Neutrophil (primary cell): ENCODE measurements around the gene NRSN2.
"Not testable (repeated sequence)": the region's sequence is repeated elsewhere in the genome, so short reads cannot be mapped to it uniquely, and the experiment has no call there.

Experiments
- H3K27ac ChIP-seq: fragments of 200-600 bp; sonication (generic); 2 replicates; pipeline ENCODE4 v1.5.1; 2016; ENCODE audit warnings: mild to moderate bottlenecking, moderate library complexity
- H3K27me3 ChIP-seq: fragments of 200-600 bp; sonication (generic); 2 replicates; pipeline ENCODE4 v1.6.0; 2016; ENCODE audit warnings: mild to moderate bottlenecking
- H3K36me3 ChIP-seq: fragments of 200-600 bp; sonication (generic); 2 replicates; pipeline ENCODE4 v1.5.1; 2017
- H3K4me1 ChIP-seq, 2 experiments: fragments of 200-600 bp in 1 of 2; sonication (generic) in 1 of 2; 1 replicate in 1 of 2; 2 replicates in 1 of 2; pipeline versions ENCODE4 v1.5.1 to v1.6.1; 2013 to 2016; ENCODE audit warnings: low read depth in 1 of 2, low read length in 1 of 2, mild to moderate bottlenecking in 1 of 2, moderate library complexity in 1 of 2; ENCODE audit not compliant: control insufficient read depth in 1 of 2, insufficient read depth in 1 of 2
- H3K4me3 ChIP-seq, 2 experiments: fragments of 200-600 bp in 1 of 2; sonication (generic) in 1 of 2; 1 replicate in 1 of 2; 2 replicates in 1 of 2; pipeline ENCODE4 v1.5.1; 2013 to 2016; ENCODE audit warnings: low read depth in 1 of 2, low read length in 1 of 2, mild to moderate bottlenecking in 1 of 2, moderate library complexity in 1 of 2
- H3K9me3 ChIP-seq: fragments of 200-600 bp; sonication (generic); 2 replicates; pipeline ENCODE4 v1.5.1; 2016
- TF ChIP-seq, protein P1 (sequence below): fragments of 200-600 bp; sonication (generic); IDR thresholded peaks from 2 replicates; pipeline ENCODE4 v1.5.1; 2016; ENCODE audit warnings: antibody characterized with exemption

The NRSN2 gene

DNA sequence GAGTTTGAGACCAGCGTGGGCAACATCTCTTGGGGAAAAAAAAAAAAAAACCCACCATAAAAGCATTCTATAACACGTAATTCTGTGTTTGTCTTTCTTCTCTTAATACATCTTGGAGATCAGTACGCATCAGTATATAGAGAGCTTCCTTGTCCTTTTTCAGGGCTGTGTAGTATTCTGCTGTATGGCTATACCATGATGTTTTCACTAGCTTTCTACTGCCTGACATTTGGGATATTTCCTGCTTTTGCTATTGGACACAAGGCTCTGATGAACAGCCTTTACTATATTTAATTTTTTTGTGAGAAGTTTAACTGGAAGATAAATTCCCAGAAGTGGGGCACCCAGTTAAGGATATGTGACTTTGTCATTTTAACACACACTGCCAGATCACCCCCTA lies 40.6 kb downstream of the NRSN2 start:
- TF ChIP-seq, protein P1, sequence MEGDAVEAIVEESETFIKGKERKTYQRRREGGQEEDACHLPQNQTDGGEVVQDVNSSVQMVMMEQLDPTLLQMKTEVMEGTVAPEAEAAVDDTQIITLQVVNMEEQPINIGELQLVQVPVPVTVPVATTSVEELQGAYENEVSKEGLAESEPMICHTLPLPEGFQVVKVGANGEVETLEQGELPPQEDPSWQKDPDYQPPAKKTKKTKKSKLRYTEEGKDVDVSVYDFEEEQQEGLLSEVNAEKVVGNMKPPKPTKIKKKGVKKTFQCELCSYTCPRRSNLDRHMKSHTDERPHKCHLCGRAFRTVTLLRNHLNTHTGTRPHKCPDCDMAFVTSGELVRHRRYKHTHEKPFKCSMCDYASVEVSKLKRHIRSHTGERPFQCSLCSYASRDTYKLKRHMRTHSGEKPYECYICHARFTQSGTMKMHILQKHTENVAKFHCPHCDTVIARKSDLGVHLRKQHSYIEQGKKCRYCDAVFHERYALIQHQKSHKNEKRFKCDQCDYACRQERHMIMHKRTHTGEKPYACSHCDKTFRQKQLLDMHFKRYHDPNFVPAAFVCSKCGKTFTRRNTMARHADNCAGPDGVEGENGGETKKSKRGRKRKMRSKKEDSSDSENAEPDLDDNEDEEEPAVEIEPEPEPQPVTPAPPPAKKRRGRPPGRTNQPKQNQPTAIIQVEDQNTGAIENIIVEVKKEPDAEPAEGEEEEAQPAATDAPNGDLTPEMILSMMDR: no peak
- Histone ChIP-seq H3K4me1 (peaks cover 8 to 21% of the 10 kb centered on the region in 2 experiments), H3K9me3 (no peaks in the 10 kb centered on the region), H3K36me3 (peaks cover 49% of the 10 kb centered on the region), H3K27ac (no peak overlapping the region), H3K27me3 (no peaks in the 10 kb centered on the region), H3K4me3 (no peak overlapping the region)

DNA sequence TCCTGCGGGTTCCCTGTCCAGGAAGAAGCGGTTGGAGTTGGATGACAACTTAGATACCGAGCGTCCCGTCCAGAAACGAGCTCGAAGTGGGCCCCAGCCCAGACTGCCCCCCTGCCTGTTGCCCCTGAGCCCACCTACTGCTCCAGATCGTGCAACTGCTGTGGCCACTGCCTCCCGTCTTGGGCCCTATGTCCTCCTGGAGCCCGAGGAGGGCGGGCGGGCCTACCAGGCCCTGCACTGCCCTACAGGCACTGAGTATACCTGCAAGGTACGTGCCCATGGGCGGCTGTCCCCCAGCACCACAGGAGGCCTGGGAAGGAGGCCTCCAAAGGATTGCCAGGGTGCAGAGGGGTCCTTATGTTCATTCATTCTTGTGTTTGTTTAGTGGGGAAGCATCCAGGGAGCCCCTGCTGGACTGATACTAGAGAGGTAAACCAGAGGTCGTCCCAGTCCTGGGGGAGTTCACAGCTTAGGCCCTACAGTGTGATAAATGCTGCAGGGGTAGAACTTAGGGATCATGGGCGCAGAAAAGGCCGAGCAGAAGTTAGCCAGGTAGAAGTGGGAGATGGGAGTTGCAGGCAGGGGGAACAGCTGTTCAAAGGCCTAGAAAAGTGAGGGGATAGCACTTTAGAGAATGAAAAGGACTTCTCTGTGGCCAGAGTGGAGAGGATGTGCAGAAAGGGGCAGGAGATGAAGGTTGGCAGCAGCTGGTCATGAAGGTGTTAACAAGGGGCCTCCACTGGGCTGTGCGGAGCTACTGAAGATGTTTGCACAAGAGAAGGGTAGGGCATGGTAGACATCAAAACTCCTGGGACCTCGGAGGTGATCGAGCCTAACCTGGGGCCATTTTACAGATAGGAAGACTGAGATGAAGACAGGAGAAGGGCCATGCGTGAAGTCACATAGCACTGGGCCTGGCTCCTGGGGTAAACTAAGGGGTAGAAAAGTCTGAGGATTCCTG lies 41.4 kb downstream of the NRSN2 start:
- H3K9me3 ChIP-seq: no peaks in the 10 kb centered on the region
- H3K4me3 ChIP-seq: no peak overlapping the region
- H3K27ac ChIP-seq: no peak overlapping the region
- peaks cover 6 to 14% of the 10 kb centered on the region in 2 experiments for H3K4me1 ChIP-seq
- H3K27me3 ChIP-seq: no peaks in the 10 kb centered on the region
- TF ChIP-seq, protein P1: no peak
- peaks cover 57% of the 10 kb centered on the region for H3K36me3 ChIP-seq

DNA sequence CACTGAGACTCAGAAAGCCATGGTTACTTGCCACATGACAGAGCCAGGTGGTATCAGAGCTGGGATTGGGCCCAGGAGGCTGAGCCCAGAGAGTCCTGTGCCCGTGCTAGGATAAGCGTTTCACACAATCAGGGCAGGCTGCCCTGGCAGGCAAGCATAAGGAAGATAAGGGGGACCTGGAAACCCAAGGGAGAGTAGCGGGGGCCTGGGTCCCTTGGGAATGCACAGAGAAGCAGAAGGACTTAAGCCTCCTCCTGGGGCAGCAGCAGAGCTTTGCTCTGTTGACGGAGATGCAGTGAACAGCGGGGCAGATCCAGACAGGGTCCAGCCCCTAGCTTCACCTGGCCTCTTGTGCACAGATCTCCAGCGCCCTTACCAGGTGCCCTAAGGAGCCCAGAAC lies 42.3 kb downstream of the NRSN2 start:
- no peak overlapping the region for H3K27ac ChIP-seq
- no peaks in the 10 kb centered on the region for H3K9me3 ChIP-seq
- H3K27me3 ChIP-seq: no peaks in the 10 kb centered on the region
- TF ChIP-seq, protein P1: no peak
- H3K36me3 ChIP-seq: peaks cover 64% of the 10 kb centered on the region
- peaks cover 6 to 14% of the 10 kb centered on the region in 2 experiments for H3K4me1 ChIP-seq
- H3K4me3 ChIP-seq: no peak overlapping the region

GRCh38 chr20:391041-391711 lies 44.3 kb downstream of the NRSN2 start:
- Histone ChIP-seq H3K27ac (no peak overlapping the region), H3K9me3 (no peaks in the 10 kb centered on the region), H3K4me1 (peaks cover 0 to 2% of the 10 kb centered on the region in 2 experiments), H3K4me3 (no peak overlapping the region), H3K27me3 (no peaks in the 10 kb centered on the region), H3K36me3 (peaks cover 83% of the 10 kb centered on the region)
- TF ChIP-seq, protein P1: no peak

GRCh38 chr20:393296-393695 lies 46.4 kb downstream of the NRSN2 start:
- H3K4me1 ChIP-seq, H3K27ac ChIP-seq, H3K4me3 ChIP-seq, H3K27me3 ChIP-seq, H3K9me3 ChIP-seq: not testable (repeated sequence)
- peaks cover 96% of the 10 kb centered on the region for H3K36me3 ChIP-seq

DNA sequence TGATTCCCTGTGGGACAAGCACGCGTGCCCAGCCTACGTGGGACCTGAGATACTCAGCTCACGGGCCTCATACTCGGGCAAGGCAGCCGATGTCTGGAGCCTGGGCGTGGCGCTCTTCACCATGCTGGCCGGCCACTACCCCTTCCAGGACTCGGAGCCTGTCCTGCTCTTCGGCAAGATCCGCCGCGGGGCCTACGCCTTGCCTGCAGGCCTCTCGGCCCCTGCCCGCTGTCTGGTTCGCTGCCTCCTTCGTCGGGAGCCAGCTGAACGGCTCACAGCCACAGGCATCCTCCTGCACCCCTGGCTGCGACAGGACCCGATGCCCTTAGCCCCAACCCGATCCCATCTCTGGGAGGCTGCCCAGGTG lies 49.3 kb downstream of the NRSN2 start:
- TF ChIP-seq, protein P1: no peak
- H3K27ac ChIP-seq: no peak overlapping the region

More for the DNA sequence above, 49.3 kb downstream of the NRSN2 start:
- Histone ChIP-seq H3K4me1 (no peaks in the 10 kb centered on the region), H3K36me3 (peaks cover 73% of the 10 kb centered on the region), H3K9me3 (no peaks in the 10 kb centered on the region), H3K4me3 (no peak overlapping the region), H3K27me3 (no peaks in the 10 kb centered on the region)
